ENCODE data around the gene NUDT15.

- TF ChIP-seq, protein P1, sequence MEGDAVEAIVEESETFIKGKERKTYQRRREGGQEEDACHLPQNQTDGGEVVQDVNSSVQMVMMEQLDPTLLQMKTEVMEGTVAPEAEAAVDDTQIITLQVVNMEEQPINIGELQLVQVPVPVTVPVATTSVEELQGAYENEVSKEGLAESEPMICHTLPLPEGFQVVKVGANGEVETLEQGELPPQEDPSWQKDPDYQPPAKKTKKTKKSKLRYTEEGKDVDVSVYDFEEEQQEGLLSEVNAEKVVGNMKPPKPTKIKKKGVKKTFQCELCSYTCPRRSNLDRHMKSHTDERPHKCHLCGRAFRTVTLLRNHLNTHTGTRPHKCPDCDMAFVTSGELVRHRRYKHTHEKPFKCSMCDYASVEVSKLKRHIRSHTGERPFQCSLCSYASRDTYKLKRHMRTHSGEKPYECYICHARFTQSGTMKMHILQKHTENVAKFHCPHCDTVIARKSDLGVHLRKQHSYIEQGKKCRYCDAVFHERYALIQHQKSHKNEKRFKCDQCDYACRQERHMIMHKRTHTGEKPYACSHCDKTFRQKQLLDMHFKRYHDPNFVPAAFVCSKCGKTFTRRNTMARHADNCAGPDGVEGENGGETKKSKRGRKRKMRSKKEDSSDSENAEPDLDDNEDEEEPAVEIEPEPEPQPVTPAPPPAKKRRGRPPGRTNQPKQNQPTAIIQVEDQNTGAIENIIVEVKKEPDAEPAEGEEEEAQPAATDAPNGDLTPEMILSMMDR (IDR thresholded peaks at IDR 0.05): no peak
- TF ChIP-seq POLR2A (IDR thresholded peaks at IDR 0.05) (peak in 1 of 2 donors; percentile 58), EP300 (IDR thresholded peaks at IDR 0.05) (no peak), POLR2AphosphoS5 (IDR thresholded peaks at IDR 0.05) (no peak)
Measured at GRCh38 chr13:48001114-48001881, 36.2 kb upstream of the NUDT15 start, which contains the start of gene SUCLA2.

All from suprapubic skin (tissue), 4 donors.